Heart left ventricle (tissue), 13 donors: ENCODE data around the gene STX1B.

Source experiments
- POLR2A ChIP-seq, 2 donors: fragments of 450-650 bp; IDR thresholded peaks; one replicate each; pipeline ENCODE4 v1.6.1; 2017; ENCODE audit warnings: antibody characterized with exemption in 2 of 2, mild to moderate bottlenecking in 2 of 2, moderate library complexity in 2 of 2
- TF ChIP-seq, protein P1 (sequence below), 12 donors: fragments of 200-600 bp; sonication (generic) in 4 of 12; IDR thresholded peaks; one replicate each; pipeline versions ENCODE4 v1.5.0 to v1.8.0; 2018 to 2022; ENCODE audit warnings: antibody characterized with exemption in 12 of 12, mild to moderate bottlenecking in 5 of 12
- donor health status: ischemic (EF 13 %, LVEDD 7.1; RV severe dilation, severe dysfunction).
- donor health status: DM: no; HTN: yes; CAD: no.
- donor health status: DM: no; HTN: no; CAD: no.
- donor health status: ischemic (EF 25% LVEDD 6.9; RV normal size, moderate dysfunction).
- donor health status: ischemic (EF 25% LVEDD 5.7; RV mildly dilated, moderate dysfunction).
- donor health status: ischemic (EF 35%, LVEDD 5.7; RV mildly dilated, moderate dysfunction).
- donor health status: nonischemic (EF 11% LVEDD 7.7; RV severe dilation, severe dysfunction).
- donor health status: DM: yes; HTN: yes; CAD: no.
- donor health status: PGD.
- donor health status: ischemic (EF 29% LVEDD 5.4; RV normal size, mild dysfunction).
- donor health status: nonischemic (EF 23%, LVEDD 6.1; RV moderate dilation, normal function).

DNA sequence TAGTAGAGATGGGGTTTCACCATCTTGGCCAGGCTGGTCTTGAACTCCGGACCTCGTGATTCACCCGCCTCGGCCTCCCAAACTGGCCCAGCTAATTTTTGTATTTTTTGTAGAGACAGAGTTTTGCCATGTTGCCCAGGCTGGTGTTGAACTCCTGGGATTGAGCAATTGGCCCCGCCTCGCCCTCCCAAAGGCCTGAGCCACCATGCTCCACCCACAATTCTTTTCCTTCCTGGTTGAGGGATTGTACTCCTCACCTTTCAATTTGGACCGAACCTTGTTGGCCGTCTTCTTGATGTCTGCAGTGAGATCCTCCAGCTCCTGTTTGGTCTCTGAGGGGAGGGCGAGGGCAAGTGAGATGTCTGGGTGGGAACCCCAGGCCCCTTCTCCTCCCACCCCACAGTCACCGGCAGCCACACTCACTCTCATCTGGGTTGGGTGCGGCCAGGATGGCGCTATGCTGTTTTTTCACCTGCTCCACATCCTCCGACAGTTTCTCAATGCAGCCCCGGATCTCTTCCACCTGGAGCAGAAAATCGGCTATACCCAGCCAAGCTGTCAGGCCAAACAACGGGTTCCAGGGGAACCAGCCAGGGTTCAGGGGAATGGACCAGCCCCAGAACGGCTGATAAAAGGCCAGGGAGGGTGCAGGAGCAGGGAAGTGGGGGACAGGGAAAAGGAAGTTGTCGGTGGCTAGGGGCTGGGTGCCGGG, 9.6 kb downstream of the STX1B start:
- TF ChIP-seq, protein P1, sequence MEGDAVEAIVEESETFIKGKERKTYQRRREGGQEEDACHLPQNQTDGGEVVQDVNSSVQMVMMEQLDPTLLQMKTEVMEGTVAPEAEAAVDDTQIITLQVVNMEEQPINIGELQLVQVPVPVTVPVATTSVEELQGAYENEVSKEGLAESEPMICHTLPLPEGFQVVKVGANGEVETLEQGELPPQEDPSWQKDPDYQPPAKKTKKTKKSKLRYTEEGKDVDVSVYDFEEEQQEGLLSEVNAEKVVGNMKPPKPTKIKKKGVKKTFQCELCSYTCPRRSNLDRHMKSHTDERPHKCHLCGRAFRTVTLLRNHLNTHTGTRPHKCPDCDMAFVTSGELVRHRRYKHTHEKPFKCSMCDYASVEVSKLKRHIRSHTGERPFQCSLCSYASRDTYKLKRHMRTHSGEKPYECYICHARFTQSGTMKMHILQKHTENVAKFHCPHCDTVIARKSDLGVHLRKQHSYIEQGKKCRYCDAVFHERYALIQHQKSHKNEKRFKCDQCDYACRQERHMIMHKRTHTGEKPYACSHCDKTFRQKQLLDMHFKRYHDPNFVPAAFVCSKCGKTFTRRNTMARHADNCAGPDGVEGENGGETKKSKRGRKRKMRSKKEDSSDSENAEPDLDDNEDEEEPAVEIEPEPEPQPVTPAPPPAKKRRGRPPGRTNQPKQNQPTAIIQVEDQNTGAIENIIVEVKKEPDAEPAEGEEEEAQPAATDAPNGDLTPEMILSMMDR (IDR thresholded peaks at IDR 0.05), result no peak
- TF ChIP-seq POLR2A (IDR thresholded peaks at IDR 0.05), result no peak
